ENCODE data around the gene PAX5. TPM values are rescaled to one million over a fixed set of nuclear protein-coding genes. Genes with fewer than 3 reads are reported as not detected.

Gene PAX5
- total and polyA plus RNA-seq, 2 donors (not counting 1 experiment from before 2014, with no cell fraction given) = not detected

GRCh38 chr9:36793277-36793676 lies 240.8 kb downstream of the PAX5 start:
- Histone ChIP-seq H3K27ac (ENCODE audit: insufficient read depth, low read length) (no peak overlapping the region), H2AFZ (ENCODE audit: low read length) (no peak overlapping the region), H3K4me3 (replicated peaks in 1 of 4; ENCODE audit: control extremely low read depth in 1 of 4, insufficient read depth in 1 of 4, low read depth in 3 of 4, low read length in 4 of 4) (no peak overlapping the region), H3K9me3 (ENCODE audit: control insufficient read depth, insufficient read depth, low read depth, low read length) (no peaks in the 10 kb centered on the region), H3K36me3 (ENCODE audit: control insufficient read depth, insufficient read depth, low read length) (no peaks in the 10 kb centered on the region), H4K20me1 (ENCODE audit: control insufficient read depth, extremely low read depth, insufficient read depth, low read length) (no peaks in the 10 kb centered on the region), H3K79me2 (ENCODE audit: control insufficient read depth, insufficient read depth, low read length) (no peaks in the 10 kb centered on the region), H3K27me3 (ENCODE audit: control insufficient read depth, insufficient read depth, low read length) (no peaks in the 10 kb centered on the region), H3K4me2 (ENCODE audit: extremely low read depth, insufficient read depth, low read length) (no peak overlapping the region), H3K4me1 (ENCODE audit: control insufficient read depth, extremely low read depth, insufficient read depth, low read length) (no peaks in the 10 kb centered on the region), H3K9ac (ENCODE audit: insufficient read depth, low read length) (no peak overlapping the region)
- no peak for DNase-seq (ENCODE audit: low read depth in 2 of 2)
- TF ChIP-seq, protein P1, sequence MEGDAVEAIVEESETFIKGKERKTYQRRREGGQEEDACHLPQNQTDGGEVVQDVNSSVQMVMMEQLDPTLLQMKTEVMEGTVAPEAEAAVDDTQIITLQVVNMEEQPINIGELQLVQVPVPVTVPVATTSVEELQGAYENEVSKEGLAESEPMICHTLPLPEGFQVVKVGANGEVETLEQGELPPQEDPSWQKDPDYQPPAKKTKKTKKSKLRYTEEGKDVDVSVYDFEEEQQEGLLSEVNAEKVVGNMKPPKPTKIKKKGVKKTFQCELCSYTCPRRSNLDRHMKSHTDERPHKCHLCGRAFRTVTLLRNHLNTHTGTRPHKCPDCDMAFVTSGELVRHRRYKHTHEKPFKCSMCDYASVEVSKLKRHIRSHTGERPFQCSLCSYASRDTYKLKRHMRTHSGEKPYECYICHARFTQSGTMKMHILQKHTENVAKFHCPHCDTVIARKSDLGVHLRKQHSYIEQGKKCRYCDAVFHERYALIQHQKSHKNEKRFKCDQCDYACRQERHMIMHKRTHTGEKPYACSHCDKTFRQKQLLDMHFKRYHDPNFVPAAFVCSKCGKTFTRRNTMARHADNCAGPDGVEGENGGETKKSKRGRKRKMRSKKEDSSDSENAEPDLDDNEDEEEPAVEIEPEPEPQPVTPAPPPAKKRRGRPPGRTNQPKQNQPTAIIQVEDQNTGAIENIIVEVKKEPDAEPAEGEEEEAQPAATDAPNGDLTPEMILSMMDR (conservative IDR thresholded peaks at IDR 0.05 in 1 of 2, IDR thresholded peaks at IDR 0.05 in 1 of 2; ENCODE audit: low read depth in 1 of 2, low read length in 2 of 2) = peak in 1 of 2 donors; percentile 19
- TF ChIP-seq EZH2 (IDR thresholded peaks at IDR 0.05; ENCODE audit: low read length, missing control alignments) = no peak

DNA sequence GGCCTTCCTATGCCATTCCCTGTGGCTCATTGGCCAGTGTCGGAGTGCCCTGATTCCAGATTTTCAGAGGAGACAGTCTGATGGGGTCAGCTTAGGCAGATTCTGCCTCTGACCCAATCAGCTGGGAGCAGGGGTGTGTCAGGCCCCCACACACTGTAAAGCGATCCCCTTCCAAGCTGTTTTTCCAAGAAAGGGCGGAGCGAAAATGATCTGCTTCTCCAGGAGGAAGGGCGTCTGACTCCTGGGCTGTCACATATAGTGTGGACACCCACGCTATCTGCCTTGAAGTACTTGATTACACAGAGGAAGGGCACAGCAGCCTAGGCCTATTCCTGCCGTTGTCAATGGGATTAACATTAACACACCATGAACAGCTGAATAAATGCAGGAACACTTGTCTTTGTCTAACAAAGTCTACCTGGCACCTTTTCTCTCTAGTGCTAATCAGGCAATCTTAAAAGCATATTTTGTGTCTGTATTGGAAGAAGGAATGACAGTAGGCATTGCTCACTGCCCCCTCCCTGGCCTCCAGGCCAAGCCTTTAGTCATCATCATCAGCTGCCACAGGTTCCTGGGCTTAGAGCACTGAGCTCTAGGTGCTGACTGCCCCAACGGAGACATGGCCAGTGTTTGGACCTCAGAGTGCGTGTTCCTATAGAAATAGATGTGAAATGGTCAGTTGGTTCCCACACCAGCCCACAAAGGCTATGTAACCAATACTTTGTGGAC lies 242.7 kb downstream of the PAX5 start:
- no peaks in the 10 kb centered on the region for H4K20me1 ChIP-seq (ENCODE audit: control insufficient read depth, extremely low read depth, insufficient read depth, low read length)
- H3K9ac ChIP-seq (ENCODE audit: insufficient read depth, low read length) = no peak overlapping the region
- no peaks in the 10 kb centered on the region for H3K36me3 ChIP-seq (ENCODE audit: control insufficient read depth, insufficient read depth, low read length)
- DNase-seq (ENCODE audit: low read depth in 2 of 2) = no peak
- no peaks in the 10 kb centered on the region for H3K79me2 ChIP-seq (ENCODE audit: control insufficient read depth, insufficient read depth, low read length)
- H2AFZ ChIP-seq (ENCODE audit: low read length) = no peak overlapping the region
- H3K4me2 ChIP-seq (ENCODE audit: extremely low read depth, insufficient read depth, low read length) = no peak overlapping the region
- H3K27me3 ChIP-seq (ENCODE audit: control insufficient read depth, insufficient read depth, low read length) = no peaks in the 10 kb centered on the region
- TF ChIP-seq EZH2 (IDR thresholded peaks at IDR 0.05; ENCODE audit: low read length, missing control alignments) = no peak
- no peak overlapping the region for H3K27ac ChIP-seq (ENCODE audit: insufficient read depth, low read length)
- H3K9me3 ChIP-seq (ENCODE audit: control insufficient read depth, insufficient read depth, low read depth, low read length) = no peaks in the 10 kb centered on the region
- H3K4me1 ChIP-seq (ENCODE audit: control insufficient read depth, extremely low read depth, insufficient read depth, low read length) = no peaks in the 10 kb centered on the region
- H3K4me3 ChIP-seq (replicated peaks in 1 of 4; ENCODE audit: control extremely low read depth in 1 of 4, insufficient read depth in 1 of 4, low read depth in 3 of 4, low read length in 4 of 4) = no peak overlapping the region

GRCh38 chr9:36789886-36790285 lies 244.2 kb downstream of the PAX5 start:
- H3K4me1 ChIP-seq (ENCODE audit: control insufficient read depth, extremely low read depth, insufficient read depth, low read length) = no peaks in the 10 kb centered on the region
- H3K4me2 ChIP-seq (ENCODE audit: extremely low read depth, insufficient read depth, low read length) = no peak overlapping the region
- peaks cover 3% of the 10 kb centered on the region for H3K27me3 ChIP-seq (ENCODE audit: control insufficient read depth, insufficient read depth, low read length)
- TF ChIP-seq, protein P1 (conservative IDR thresholded peaks at IDR 0.05 in 1 of 2, IDR thresholded peaks at IDR 0.05 in 1 of 2; ENCODE audit: low read depth in 1 of 2, low read length in 2 of 2) = no peak
- TF ChIP-seq EZH2 (IDR thresholded peaks at IDR 0.05; ENCODE audit: low read length, missing control alignments) = no peak
- H4K20me1 ChIP-seq (ENCODE audit: control insufficient read depth, extremely low read depth, insufficient read depth, low read length) = no peaks in the 10 kb centered on the region
- no peak for DNase-seq (ENCODE audit: low read depth in 2 of 2)
- H3K9me3 ChIP-seq (ENCODE audit: control insufficient read depth, insufficient read depth, low read depth, low read length) = no peaks in the 10 kb centered on the region
- H3K36me3 ChIP-seq (ENCODE audit: control insufficient read depth, insufficient read depth, low read length) = no peaks in the 10 kb centered on the region
- H2AFZ ChIP-seq (ENCODE audit: low read length) = no peak overlapping the region
- H3K9ac ChIP-seq (ENCODE audit: insufficient read depth, low read length) = no peak overlapping the region
- H3K79me2 ChIP-seq (ENCODE audit: control insufficient read depth, insufficient read depth, low read length) = no peaks in the 10 kb centered on the region
- no peak overlapping the region for H3K4me3 ChIP-seq (replicated peaks in 1 of 4; ENCODE audit: control extremely low read depth in 1 of 4, insufficient read depth in 1 of 4, low read depth in 3 of 4, low read length in 4 of 4)
- H3K27ac ChIP-seq (ENCODE audit: insufficient read depth, low read length) = no peak overlapping the region
